Measurements from ENCODE around the gene BMP6. TPM values are rescaled to one million over a fixed set of nuclear protein-coding genes. Genes with fewer than 3 reads are reported as not detected.

The BMP6 gene
- total RNA-seq, 1 donor from 2014 or later = 6.6 TPM

- TF ChIP-seq, protein P1, sequence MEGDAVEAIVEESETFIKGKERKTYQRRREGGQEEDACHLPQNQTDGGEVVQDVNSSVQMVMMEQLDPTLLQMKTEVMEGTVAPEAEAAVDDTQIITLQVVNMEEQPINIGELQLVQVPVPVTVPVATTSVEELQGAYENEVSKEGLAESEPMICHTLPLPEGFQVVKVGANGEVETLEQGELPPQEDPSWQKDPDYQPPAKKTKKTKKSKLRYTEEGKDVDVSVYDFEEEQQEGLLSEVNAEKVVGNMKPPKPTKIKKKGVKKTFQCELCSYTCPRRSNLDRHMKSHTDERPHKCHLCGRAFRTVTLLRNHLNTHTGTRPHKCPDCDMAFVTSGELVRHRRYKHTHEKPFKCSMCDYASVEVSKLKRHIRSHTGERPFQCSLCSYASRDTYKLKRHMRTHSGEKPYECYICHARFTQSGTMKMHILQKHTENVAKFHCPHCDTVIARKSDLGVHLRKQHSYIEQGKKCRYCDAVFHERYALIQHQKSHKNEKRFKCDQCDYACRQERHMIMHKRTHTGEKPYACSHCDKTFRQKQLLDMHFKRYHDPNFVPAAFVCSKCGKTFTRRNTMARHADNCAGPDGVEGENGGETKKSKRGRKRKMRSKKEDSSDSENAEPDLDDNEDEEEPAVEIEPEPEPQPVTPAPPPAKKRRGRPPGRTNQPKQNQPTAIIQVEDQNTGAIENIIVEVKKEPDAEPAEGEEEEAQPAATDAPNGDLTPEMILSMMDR (IDR thresholded peaks at IDR 0.05) = no peak
These were observed 6.5 kb upstream of the BMP6 start for GRCh38 chr6:7719364-7719850.

DNA sequence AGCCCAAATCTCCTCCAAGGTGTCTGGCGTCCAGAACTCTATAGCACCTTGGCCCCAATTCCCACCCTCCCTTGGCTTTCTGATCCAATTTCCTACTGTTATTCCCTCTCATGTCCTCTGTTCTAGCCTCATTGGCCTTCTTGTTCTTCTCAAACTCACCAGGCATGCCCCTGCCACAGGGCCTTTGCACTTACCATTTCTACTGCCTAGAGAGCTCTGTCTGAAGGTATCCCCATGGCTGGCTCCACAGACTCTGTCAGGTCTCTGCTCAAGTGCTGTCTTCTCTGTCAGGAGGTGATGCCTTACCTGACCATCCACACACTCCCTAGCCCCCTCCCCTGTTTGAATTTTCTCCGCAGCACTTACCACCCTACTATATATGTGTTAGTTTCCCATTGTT is 5.6 kb upstream of the BMP6 start:
- H3K4me3 ChIP-seq = no peak overlapping the region
- H3K9me3 ChIP-seq = peaks cover 6% of the 10 kb centered on the region
- DNase-seq (no peak), ATAC-seq (no peak)
- H3K36me3 ChIP-seq = no peaks in the 10 kb centered on the region
- no peaks in the 10 kb centered on the region for H3K27me3 ChIP-seq (ENCODE audit: low read depth)
- H3K4me1 ChIP-seq = peaks cover 11% of the 10 kb centered on the region
- TF ChIP-seq, protein P1 (IDR thresholded peaks at IDR 0.05) = no peak
- H3K27ac ChIP-seq = no peak overlapping the region
- intact Hi-C loops (cut with DNase I) = no loop called here

More at GRCh38 chr6:7719364-7719850, 6.5 kb upstream of the BMP6 start:
- Histone ChIP-seq H3K4me3 (no peak overlapping the region), H3K27ac (no peak overlapping the region), H3K27me3 (ENCODE audit: low read depth) (no peaks in the 10 kb centered on the region), H3K36me3 (no peaks in the 10 kb centered on the region), H3K9me3 (peaks cover 6% of the 10 kb centered on the region), H3K4me1 (peaks cover 10% of the 10 kb centered on the region)
- DNase-seq (no peak), ATAC-seq (no peak)
- intact Hi-C loops (cut with DNase I) = no loop called here

DNA sequence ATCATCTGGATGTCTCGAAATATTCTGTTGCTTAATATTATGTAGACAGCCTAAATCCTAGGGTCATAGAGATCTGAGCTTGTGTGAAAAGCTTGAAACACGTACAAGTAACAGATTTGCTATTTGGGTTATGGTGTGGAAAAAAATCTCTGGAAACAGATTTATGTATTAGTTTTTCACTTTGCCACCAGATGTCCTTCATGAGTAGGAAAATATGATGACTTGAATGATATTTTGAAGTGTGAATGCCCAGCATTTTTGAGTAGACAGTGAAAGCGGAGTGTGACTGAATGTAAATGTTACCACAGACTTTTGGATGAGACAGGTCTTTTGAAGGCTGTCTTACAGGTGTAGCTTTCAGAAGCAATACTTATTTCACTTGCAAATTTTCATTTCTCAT is 4.2 kb upstream of the BMP6 start:
- DNase-seq (no peak), ATAC-seq (no peak)
- intact Hi-C loops (cut with DNase I) = no loop called here
- no peak overlapping the region for H3K4me3 ChIP-seq
- H3K4me1 ChIP-seq = peaks cover 21% of the 10 kb centered on the region
- no peak overlapping the region for H3K27ac ChIP-seq
- H3K27me3 ChIP-seq (ENCODE audit: low read depth) = peaks cover 9% of the 10 kb centered on the region
- TF ChIP-seq, protein P1 (IDR thresholded peaks at IDR 0.05) = peak; percentile 30
- H3K9me3 ChIP-seq = peaks cover 3% of the 10 kb centered on the region
- no peaks in the 10 kb centered on the region for H3K36me3 ChIP-seq

DNA sequence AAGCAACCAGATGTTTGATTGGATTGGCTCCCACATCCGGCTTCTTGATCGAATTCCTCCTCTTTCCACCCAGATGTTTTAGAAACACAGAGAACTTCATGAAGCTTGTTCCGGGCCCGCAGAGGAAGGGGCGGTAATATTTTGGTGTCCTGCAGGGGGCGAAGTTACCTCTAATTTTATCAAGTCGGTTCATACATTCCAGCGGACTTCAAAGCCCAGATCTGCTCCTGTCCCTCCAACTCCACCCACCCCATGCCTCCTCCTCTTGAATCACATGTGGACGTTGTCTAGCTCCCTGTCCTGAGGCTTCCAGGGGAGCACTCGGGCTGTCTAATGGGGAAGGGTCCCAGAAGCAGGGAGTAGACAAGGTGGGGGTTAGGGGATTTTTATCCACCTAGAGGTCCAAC is 2.9 kb upstream of the BMP6 start:
- TF ChIP-seq, protein P1 (IDR thresholded peaks at IDR 0.05) = peak; percentile 70
- Histone ChIP-seq H3K27ac (no peak overlapping the region), H3K4me3 (no peak overlapping the region), H3K27me3 (ENCODE audit: low read depth) (peaks cover 19% of the 10 kb centered on the region), H3K4me1 (peaks cover 32% of the 10 kb centered on the region), H3K36me3 (no peaks in the 10 kb centered on the region), H3K9me3 (no peaks in the 10 kb centered on the region)
- intact Hi-C loops (cut with DNase I) = no loop called here
- DNase-seq = peak; percentile 79
- ATAC-seq = peak; percentile 62

GRCh38 chr6:7723554-7723953 is 2.3 kb upstream of the BMP6 start:
- H3K27me3 ChIP-seq (ENCODE audit: low read depth) = peaks cover 24% of the 10 kb centered on the region
- ATAC-seq = no peak
- intact Hi-C loops (cut with DNase I) = no loop called here
- H3K36me3 ChIP-seq = no peaks in the 10 kb centered on the region
- no peak for DNase-seq
- TF ChIP-seq, protein P1 (IDR thresholded peaks at IDR 0.05) = no peak
- peaks cover 38% of the 10 kb centered on the region for H3K4me1 ChIP-seq
- H3K27ac ChIP-seq = no peak overlapping the region
- no peaks in the 10 kb centered on the region for H3K9me3 ChIP-seq
- no peak overlapping the region for H3K4me3 ChIP-seq
